H7 (cell line): ENCODE results near the gene LDLRAD4. TPM values are rescaled to one million over a fixed set of nuclear protein-coding genes. Genes with fewer than 3 reads are reported as not detected.

Experiments used
- DNase-seq: peaks from one replicate; pipeline ENCODE4 v3.0.0; 2012
- H3K27me3 ChIP-seq: 2 replicates; pipeline ENCODE4 v1.6.0; 2011; ENCODE audit warnings: mild to moderate bottlenecking, low read length; ENCODE audit not compliant: control insufficient read depth, insufficient read depth
- H3K36me3 ChIP-seq: replicated peaks from 2 replicates; pipeline ENCODE4 v1.5.1; 2011; ENCODE audit warnings: low read length; ENCODE audit not compliant: control insufficient read depth, insufficient read depth
- H3K4me3 ChIP-seq: 2 replicates; pipeline ENCODE4 v1.5.1; 2011; ENCODE audit warnings: low read depth, mild to moderate bottlenecking, control low read depth, low read length, moderate library complexity; ENCODE audit not compliant: insufficient read depth
- total RNA-seq: library from RNA; depleted of rRNA; stranded (reverse); fragments of >200 nt; shearing (Covaris generic); gene quantifications from 2 replicates; pipeline ENCODE4 v1.2.3, GENCODE V29; 2014

The LDLRAD4 gene
- total RNA-seq, 1 experiment from 2014 or later = 21.0 TPM

DNA sequence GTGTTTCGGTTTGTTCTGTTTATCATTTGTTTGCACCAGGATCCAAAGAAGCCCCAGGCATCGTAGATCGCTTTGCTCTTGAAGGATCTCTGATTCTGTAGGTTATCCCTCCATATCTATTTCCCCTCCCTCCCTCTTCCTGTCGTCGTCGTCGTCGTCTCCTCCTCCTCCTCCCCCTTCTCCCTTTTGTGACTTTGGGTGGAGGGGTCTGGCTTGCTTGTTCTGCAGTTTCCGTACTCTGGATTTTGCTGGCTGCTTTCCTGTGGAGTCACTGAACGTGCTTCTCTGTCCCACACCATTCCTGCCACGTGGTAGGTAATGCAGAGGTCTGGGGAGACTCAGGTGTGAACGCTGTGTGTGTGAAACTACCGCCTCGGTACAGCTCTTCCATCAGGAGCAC, 225.0 kb downstream of the LDLRAD4 start:
- Histone ChIP-seq H3K4me3 (no peak overlapping the region), H3K36me3 (no peaks in the 10 kb centered on the region), H3K27me3 (no peaks in the 10 kb centered on the region)
- no peak for DNase-seq

DNA sequence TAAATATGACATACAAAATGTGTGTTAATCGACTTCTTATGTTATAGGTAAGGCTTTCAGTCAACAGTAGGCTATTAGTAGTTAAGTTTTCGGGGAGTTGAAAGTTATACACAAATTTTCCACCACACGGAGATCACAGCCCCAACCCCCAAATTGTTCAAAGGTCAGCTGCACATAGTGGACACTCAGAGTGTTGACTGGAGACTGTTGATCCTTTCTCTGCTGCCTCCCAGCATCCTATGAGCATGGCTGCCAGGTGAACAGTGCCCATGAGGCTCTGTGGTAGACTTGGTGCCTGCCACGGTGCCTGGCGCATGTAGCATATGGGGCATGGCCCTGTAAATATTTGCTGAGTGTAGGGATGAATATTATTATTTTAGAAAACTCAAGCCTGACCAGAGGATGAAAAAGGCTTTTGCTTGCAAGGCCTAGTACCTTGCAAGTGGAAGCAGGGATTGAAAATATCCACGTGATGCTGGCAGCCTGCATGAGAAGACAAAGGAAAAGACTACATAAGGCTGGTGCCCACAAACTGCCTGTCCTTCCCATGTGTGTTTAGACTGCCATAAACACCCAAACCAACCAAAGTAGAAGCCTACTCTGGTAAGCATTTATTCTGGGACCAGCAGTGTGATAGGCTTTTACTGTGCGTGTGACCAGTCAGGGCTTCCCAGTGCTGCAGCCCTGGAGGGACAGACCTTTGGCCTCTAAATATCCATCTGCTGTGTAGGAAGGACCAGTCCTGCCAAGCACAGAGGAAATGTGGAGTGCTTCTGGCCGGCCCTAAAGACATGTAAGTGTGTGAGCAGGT, 226.1 kb downstream of the LDLRAD4 start:
- no peak for DNase-seq
- H3K27me3 ChIP-seq = no peaks in the 10 kb centered on the region
- no peak overlapping the region for H3K4me3 ChIP-seq
- no peaks in the 10 kb centered on the region for H3K36me3 ChIP-seq

DNA sequence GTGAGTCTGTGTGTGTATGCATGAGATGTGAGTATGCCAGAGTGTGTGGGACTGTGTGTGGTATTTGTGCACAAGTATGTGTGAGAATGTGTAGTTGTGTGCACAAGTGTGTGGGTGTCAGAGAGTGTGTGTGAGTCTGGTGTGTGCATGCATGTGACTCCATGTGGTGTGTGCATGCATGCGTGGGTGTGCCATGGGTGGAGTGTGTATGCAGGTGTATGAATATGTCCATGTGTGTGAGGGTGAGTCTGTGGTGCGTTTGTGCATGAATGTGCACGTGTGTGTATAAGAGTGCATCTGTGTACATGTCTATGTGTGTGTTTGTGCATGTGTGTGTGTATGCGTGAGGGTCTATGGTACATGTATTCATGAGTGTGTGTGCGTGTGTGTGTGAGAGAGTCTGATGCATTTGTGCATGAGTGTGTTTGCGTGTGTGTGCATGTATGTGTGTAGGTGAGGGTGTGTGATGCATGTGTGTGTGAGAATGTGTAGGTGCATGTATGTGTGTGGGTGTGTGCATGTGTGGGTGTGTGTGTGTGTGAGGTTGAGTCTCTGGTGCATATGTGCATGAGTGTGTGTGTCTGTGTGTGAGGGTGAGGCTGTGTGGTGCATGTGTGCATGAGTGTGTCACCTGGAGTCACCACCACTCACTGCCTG, 226.8 kb downstream of the LDLRAD4 start:
- Histone ChIP-seq H3K4me3 (no peak overlapping the region), H3K27me3 (no peaks in the 10 kb centered on the region), H3K36me3 (no peaks in the 10 kb centered on the region)
- DNase-seq = no peak

DNA sequence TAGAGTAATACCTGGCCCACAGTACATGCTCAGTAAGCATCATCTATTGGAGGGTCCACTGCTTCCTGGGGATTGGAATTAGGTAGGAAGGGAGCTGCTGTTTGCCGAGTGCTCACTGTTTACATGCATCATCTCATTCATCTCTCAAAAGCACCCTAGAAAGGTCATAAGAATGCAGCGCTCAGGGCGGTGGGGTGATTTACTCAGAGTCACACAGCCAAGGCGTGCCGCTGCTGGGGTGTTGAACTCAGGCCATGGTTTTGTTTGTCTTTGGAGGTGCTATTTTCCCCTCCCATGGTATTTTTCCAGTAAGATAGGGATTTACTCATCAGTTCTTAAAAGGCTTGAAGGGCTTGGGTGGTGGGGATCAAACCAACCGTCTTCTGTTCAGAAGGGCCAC, 227.5 kb downstream of the LDLRAD4 start:
- Histone ChIP-seq H3K4me3 (no peak overlapping the region), H3K27me3 (no peaks in the 10 kb centered on the region), H3K36me3 (no peaks in the 10 kb centered on the region)
- DNase-seq = no peak

DNA sequence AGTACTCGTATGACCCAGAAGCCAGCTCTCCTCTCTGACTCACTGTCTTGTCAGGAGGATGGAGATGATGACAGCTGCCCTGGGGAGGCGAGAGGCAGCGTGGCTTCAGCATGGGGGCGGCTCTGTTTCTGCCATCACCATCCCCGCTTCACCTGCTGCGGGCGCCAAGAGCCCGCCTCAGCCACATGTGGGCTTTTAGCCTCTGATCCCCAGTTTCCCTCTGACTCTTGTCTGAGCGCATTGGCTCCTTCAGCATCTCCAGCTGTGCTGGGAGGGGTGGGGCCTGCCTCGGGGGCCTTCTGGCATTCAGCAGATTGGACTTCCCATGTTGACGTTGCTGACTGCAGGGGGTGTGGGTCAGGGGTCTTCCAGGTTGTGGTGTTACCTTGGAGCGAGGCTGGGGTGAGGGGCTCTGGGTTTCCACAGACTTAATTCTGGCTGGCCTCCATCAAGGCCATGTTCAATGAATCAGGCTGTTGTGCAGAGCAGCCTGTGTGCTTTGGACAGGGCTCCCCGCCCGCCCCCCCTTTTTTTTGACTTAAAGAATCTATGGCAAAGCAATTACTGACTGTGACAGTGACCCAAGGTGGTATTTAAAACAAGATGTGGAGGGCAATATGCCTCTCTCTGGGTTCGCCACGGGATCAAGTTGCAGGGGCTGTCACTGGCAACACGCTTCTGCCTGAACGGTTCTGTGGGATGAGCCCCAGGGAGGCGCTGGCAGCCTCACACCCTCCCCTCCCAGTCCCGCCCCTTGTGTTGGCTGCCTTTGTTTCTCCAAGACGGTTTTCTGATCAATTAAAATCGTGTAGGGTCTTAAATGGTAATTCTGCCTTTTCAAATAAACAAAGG, 228.3 kb downstream of the LDLRAD4 start:
- DNase-seq = peak; percentile 72
- no peak overlapping the region for H3K4me3 ChIP-seq
- H3K27me3 ChIP-seq = no peaks in the 10 kb centered on the region
- H3K36me3 ChIP-seq = no peaks in the 10 kb centered on the region

DNA sequence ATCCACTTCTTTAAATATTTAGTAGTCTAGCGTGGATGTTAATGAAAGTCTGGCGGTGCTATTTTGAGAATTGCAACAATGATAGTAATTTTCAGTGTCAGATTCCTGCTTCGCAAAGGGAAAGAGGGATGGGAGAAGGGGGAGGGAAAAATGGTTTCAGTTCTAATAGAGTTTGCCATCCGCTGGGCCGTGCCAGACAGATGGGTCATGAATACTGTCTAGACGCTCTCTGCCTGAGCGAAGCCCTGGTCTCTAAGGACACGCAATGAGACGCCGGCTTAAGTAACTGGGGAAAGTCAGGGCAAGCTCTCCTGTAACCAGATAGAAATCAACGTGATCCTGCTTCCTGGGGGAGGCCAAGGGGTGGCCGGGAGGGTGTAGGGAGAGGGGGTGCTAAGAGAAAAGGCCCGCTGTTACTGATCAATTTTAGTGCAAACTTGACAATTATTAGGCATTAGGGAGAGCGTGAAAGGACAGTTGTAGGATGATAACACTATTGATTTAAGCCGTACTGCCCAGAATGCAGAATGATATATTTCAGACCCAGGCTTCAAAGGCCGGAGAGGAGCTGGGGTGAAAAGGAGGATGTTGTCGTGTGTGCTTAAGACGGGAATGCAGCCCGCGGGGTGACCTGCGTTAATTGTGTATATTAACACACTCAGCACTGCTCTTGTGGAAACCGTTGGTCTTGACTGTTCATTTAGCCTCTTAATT, 229.2 kb downstream of the LDLRAD4 start:
- Histone ChIP-seq H3K36me3 (no peaks in the 10 kb centered on the region), H3K27me3 (no peaks in the 10 kb centered on the region), H3K4me3 (no peak overlapping the region)
- DNase-seq = no peak

DNA sequence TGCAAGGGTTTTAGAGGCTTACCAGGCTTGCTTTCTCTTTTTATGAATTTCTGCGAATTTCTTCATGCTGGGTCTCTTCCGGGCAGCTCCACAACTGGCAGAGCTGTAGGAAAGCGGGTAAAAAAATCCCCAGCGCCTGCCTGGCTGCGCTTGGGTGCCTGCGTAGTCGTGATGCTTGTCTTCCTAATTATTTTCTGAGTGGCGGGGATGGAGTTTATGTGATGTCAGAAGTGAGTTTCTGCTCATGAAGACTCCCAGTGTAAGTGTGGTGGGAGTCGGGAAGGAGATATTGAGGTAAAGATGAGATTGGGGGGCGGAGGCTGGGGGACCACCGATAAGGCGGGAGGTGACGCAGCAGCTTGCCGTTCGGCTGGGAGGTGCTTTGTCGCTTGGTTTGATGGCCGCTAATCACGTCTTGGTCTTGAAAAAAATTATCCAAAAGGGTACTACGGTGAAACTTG, 229.8 kb downstream of the LDLRAD4 start:
- H3K36me3 ChIP-seq = no peaks in the 10 kb centered on the region
- no peaks in the 10 kb centered on the region for H3K27me3 ChIP-seq
- DNase-seq = no peak
- H3K4me3 ChIP-seq = no peak overlapping the region

DNA sequence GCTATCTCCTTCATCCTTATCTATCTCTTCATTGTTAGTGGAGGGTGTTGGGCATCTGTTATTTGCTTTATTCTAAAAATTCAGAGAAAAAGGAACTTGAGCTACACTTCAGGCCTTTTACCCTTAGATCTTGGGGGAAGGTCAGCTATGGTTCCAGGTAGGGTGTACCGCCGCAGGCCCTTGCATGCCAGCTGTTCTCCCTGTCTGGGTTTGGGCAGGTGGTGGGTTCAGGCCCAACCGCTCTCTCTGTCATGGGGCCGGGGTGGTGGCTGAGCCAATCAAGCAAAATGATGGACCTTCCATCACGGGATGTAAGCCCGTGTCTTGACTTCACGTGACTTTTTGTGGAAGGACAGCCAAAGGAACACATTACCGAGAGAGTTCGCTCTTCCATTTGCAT, 231.1 kb downstream of the LDLRAD4 start:
- Histone ChIP-seq H3K27me3 (no peaks in the 10 kb centered on the region), H3K36me3 (no peaks in the 10 kb centered on the region), H3K4me3 (no peak overlapping the region)
- DNase-seq = no peak

DNA sequence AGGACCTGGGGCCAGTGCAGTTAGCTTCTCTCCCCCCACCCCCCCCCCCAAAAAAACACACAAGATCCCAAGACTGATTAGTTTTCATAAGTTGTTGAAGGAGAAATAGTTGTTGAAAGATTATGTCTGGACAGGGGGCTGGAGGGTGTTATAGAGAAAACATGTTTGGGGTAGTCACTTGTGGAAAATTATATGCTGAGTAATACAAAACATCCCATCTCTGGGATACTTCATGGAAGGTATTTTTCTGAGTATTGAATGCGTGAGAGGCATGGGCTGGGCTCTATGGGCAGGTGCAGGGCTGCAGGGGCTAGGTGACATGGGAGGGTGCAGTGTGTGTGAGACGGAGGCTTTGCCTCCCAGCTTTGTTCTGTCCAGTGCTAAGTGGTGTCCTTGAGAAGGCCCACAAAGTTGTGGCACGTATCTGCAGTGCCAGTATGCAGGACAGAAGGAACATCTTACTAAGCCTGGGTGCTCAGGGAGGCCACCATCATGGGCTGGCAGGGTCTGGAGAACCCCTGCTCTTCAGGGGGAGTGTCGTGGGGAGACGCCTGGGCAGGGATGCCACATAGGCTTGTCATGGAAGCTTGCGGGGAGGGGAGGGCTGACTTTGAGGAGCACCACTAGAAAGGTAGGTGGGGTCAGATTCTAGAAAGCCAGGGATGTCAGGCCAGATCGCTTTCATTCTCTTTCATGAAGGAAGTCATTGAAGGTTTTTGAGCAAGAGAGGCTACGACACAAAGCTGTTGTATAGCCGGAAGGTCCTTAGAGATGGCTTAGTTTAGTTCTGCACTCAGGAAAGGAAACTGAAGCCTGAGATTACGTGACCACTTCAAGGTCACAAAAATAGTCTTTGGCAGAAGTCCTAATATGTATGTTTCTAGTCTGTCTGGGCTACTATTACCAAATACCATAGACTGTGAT, 232.0 kb downstream of the LDLRAD4 start:
- Histone ChIP-seq H3K4me3 (no peak overlapping the region), H3K27me3 (no peaks in the 10 kb centered on the region)

DNA sequence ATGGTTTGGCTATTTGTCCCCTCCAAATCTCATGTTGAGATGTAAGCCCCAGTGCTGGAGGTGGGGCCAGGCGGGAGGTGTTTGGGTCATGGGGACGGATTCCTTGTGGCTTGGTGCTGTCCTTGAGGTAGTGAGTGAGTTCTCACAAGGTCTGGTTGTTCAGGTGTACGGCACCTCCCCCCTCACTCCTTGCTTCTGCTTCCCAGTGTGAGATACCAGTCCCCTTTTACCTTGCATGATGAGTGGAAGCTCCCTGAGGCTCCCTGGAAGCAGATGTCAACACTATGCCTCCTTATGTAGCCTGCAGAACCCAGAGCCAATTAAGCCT, 232.6 kb downstream of the LDLRAD4 start:
- H3K27me3 ChIP-seq = no peaks in the 10 kb centered on the region

More for the DNA sequence above, 232.0 kb downstream of the LDLRAD4 start:
- no peaks in the 10 kb centered on the region for H3K36me3 ChIP-seq
- no peak for DNase-seq

DNA sequence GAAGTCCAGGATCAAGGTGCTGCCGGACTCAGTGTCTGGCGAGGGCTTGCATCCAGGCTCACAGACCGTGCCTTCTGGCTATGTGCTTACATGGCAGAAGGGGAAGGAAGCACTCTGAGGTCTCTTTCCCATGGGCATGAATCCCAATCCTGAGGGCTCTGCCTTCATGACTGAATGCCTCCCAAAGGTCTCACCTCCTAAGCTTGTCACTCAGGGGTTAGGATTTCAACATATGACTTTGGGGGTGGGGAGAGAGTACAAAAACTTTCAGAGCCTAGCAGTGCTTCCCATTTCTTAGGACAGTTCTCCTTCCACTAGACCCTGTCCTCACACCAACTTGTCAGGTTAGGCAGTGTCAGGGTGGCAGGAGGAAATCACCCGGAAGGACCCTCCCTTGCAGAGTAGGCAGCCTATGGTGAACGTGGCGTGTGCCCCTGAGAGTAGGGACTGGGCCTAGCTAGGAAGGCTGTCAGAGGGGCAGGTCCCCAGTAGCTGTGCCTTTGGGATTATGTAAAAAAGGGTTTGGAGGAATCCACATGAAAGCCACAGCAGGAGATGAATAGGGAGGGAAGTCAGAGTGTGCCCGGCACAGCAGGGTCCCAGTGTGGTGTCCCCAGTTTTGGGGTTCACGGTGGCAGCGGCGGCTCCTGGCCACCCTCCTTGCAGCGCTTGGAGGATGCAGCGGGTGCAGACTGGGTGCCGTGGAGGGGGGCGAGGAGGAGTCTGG, 233.3 kb downstream of the LDLRAD4 start:
- Histone ChIP-seq H3K36me3 (no peaks in the 10 kb centered on the region), H3K4me3 (no peak overlapping the region), H3K27me3 (no peaks in the 10 kb centered on the region)
- DNase-seq = peak; percentile 68

More for the DNA sequence above, 232.6 kb downstream of the LDLRAD4 start:
- Histone ChIP-seq H3K36me3 (no peaks in the 10 kb centered on the region), H3K4me3 (no peak overlapping the region)
- no peak for DNase-seq

DNA sequence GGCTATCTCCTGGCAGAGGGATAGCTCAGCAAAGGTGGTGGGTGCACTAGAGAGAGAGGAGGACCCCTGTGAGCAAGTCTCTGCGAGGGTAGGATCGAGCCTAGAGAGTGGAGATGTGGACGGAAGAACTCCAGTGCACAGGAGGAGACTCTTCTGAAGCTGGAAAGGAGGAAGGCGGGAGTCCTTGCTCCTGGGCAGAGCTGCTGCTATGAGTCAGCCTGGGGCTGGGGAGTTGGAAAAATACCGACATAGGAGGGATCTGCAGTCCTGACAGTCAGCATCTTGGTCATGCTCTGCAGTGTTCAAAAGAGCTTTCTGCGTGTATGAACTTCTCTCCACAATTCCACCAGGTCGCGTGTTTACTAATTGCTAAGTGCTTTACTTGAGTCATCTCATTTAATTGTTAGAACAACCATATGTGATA, 233.8 kb downstream of the LDLRAD4 start:
- peak; percentile 72 for DNase-seq

More for the DNA sequence above, 233.8 kb downstream of the LDLRAD4 start:
- H3K4me3 ChIP-seq = no peak overlapping the region
- H3K27me3 ChIP-seq = no peaks in the 10 kb centered on the region
- no peaks in the 10 kb centered on the region for H3K36me3 ChIP-seq
